Left lung (tissue), 10 donors: Measurements from ENCODE around the gene TC2N. TPM values are rescaled to one million over a fixed set of nuclear protein-coding genes. Genes with fewer than 3 reads are reported as not detected.
A peak's percentile ranks its signal among the peaks of the same experiment; 100 is the strongest.

ENCODE experiments used
- ATAC-seq: fragments of 200-7000 bp; cut with Tn5 transposase; one replicate; pipeline ENCODE4 v1.9.1; 2020; ENCODE audit warnings: moderate library complexity
- DNase-seq, 4 donors: peaks; one replicate each; pipeline ENCODE4 v3.0.0-alpha.2; 2013 to 2020
- H3K27ac ChIP-seq, 2 donors: fragments of 200-600 bp; sonication (generic) in 1 of 2; one replicate each; pipeline versions ENCODE4 v1.5.0 to v1.8.0; 2020 to 2021
- H3K27me3 ChIP-seq, 2 donors: fragments of 200-600 bp; sonication (generic) in 1 of 2; one replicate each; pipeline versions ENCODE4 v1.5.0 to v1.8.0; 2020 to 2021
- H3K36me3 ChIP-seq, 2 donors: fragments of 200-600 bp; sonication (generic) in 1 of 2; one replicate each; pipeline versions ENCODE4 v1.5.0 to v1.8.0; 2020 to 2021
- H3K4me1 ChIP-seq, 2 donors: fragments of 200-600 bp; one replicate each; pipeline ENCODE4 v1.8.0; 2021
- H3K4me3 ChIP-seq, 2 donors: fragments of 200-600 bp; sonication (generic) in 1 of 2; one replicate each; pipeline versions ENCODE4 v1.5.0 to v1.8.0; 2020 to 2021; ENCODE audit warnings: mild to moderate bottlenecking in 1 of 2
- H3K9me3 ChIP-seq, 2 donors: fragments of 200-600 bp; sonication (generic) in 1 of 2; one replicate each; pipeline versions ENCODE4 v1.5.0 to v1.8.0; 2020 to 2021
- intact Hi-C, 2 donors: fragments of 100-400 bp; cut with DNase I; formaldehyde crosslinking; loops; one replicate each; pipeline versions ENCODE4 v1.11.2 to v1.14.2; 2022
- polyA plus RNA-seq, 6 donors: library from polyadenylated mRNA; unstranded; fragments of 120-200 nt; gene quantifications; one replicate each; pipeline ENCODE4 v1.2.1, GENCODE V29; 2013; ENCODE audit not compliant: insufficient read length in 6 of 6
- total RNA-seq, 2 donors: library from RNA; stranded (reverse); fragmentation: NEBNext Ultra II Directional; extraction: Animal tissue kit (Norgen Biotek cat#: 25700); gene quantifications; one replicate each; pipeline ENCODE4 v1.2.1, GENCODE V29; 2021
- TF ChIP-seq, protein P1 (sequence below), 2 donors: fragments of 200-600 bp; sonication (generic) in 1 of 2; IDR thresholded peaks; one replicate each; pipeline versions ENCODE4 v1.5.0 to v1.8.0; 2021; ENCODE audit warnings: antibody characterized with exemption in 2 of 2
- donor health status: DM: no; HTN: yes; CAD: no.
- donor health status: DM: no; HTN: no; CAD: no.

Gene TC2N
- total and polyA plus RNA-seq, 8 donors, result 20.3 to 58.1 (median 29.7) TPM

DNA sequence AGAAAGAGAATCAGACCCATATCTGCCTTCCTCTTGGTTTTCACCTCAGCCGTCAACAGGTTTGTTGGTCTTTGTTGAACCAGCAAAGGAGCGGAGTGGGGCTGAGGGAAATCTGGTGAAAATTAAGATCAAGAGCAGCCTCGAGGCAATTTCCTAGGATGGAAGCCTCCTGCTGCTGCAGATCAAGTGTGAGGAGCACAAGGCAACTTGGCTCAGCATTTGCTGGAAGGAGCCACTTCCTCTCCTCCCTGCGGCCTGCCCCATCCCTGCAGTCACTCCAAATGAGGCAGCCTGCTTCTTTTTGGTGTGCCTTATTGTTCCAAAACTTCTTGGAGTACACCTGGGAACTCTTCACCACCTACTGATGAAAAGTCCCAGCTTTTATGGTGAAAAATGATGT lies 4.9 kb downstream of the TC2N start:
- no peak for ATAC-seq
- TF ChIP-seq, protein P1, sequence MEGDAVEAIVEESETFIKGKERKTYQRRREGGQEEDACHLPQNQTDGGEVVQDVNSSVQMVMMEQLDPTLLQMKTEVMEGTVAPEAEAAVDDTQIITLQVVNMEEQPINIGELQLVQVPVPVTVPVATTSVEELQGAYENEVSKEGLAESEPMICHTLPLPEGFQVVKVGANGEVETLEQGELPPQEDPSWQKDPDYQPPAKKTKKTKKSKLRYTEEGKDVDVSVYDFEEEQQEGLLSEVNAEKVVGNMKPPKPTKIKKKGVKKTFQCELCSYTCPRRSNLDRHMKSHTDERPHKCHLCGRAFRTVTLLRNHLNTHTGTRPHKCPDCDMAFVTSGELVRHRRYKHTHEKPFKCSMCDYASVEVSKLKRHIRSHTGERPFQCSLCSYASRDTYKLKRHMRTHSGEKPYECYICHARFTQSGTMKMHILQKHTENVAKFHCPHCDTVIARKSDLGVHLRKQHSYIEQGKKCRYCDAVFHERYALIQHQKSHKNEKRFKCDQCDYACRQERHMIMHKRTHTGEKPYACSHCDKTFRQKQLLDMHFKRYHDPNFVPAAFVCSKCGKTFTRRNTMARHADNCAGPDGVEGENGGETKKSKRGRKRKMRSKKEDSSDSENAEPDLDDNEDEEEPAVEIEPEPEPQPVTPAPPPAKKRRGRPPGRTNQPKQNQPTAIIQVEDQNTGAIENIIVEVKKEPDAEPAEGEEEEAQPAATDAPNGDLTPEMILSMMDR (IDR thresholded peaks at IDR 0.05), result no peak
- intact Hi-C loops, result no loop called here
- Histone ChIP-seq H3K4me3 (no peak overlapping the region), H3K36me3 (no peaks in the 10 kb centered on the region), H3K27me3 (no peaks in the 10 kb centered on the region), H3K27ac (no peak overlapping the region), H3K9me3 (no peaks in the 10 kb centered on the region), H3K4me1 (peaks cover 3 to 16% of the 10 kb centered on the region in 2 donors)
- no peak for DNase-seq

DNA sequence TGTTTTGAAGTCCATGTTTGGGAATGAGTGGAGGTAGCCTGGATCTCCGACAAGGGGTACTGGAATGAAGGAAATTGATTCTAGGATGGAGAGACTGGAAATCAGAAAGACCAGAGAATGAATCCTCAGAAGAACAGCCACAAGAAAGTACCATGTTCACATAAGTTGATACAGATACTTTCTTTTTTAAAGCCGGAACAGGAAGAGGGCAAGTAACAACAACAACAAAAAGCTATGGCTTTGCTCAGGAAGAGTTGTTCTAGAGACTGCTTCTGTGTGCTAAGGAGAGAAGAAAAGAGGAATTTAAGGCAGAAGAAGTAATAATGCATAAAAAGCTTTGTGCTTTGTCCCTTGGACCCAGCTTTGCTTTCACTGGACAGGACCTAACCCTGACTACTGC lies 6.2 kb downstream of the TC2N start:
- intact Hi-C loops, result no loop called here
- no peak overlapping the region for H3K4me3 ChIP-seq
- no peaks in the 10 kb centered on the region for H3K27me3 ChIP-seq
- H3K36me3 ChIP-seq, result no peaks in the 10 kb centered on the region
- ATAC-seq (no peak), DNase-seq (no peak)
- H3K9me3 ChIP-seq, result no peaks in the 10 kb centered on the region
- peaks cover 2 to 12% of the 10 kb centered on the region in 2 donors for H3K4me1 ChIP-seq
- TF ChIP-seq, protein P1 (IDR thresholded peaks at IDR 0.05), result no peak
- H3K27ac ChIP-seq, result no peak overlapping the region

DNA sequence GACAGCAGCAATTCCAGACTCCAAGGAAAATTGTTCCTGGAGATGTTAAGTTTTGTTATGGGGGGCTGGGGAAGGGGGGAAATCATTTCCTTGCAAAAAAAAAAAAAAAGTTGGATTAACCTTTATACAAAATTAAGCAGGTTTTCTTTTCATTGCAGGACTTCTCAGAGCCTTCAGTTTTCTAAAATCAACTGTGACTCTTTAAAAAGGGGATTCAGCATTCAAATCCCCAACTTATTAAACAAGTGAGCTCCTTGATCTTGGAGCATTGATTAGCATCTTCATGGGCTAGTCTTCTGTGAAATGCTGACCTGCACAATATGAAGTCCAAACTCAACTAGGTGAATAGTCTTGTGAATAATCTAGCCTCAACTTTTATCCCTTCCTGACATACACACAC lies 7.1 kb downstream of the TC2N start:
- Histone ChIP-seq H3K27ac (no peak overlapping the region), H3K36me3 (no peaks in the 10 kb centered on the region), H3K27me3 (no peaks in the 10 kb centered on the region), H3K4me3 (no peak overlapping the region), H3K4me1 (peaks cover 0 to 12% of the 10 kb centered on the region in 2 donors), H3K9me3 (no peaks in the 10 kb centered on the region)
- intact Hi-C loops, result no loop called here
- ATAC-seq (no peak), DNase-seq (no peak)
- TF ChIP-seq, protein P1 (IDR thresholded peaks at IDR 0.05), result no peak

DNA sequence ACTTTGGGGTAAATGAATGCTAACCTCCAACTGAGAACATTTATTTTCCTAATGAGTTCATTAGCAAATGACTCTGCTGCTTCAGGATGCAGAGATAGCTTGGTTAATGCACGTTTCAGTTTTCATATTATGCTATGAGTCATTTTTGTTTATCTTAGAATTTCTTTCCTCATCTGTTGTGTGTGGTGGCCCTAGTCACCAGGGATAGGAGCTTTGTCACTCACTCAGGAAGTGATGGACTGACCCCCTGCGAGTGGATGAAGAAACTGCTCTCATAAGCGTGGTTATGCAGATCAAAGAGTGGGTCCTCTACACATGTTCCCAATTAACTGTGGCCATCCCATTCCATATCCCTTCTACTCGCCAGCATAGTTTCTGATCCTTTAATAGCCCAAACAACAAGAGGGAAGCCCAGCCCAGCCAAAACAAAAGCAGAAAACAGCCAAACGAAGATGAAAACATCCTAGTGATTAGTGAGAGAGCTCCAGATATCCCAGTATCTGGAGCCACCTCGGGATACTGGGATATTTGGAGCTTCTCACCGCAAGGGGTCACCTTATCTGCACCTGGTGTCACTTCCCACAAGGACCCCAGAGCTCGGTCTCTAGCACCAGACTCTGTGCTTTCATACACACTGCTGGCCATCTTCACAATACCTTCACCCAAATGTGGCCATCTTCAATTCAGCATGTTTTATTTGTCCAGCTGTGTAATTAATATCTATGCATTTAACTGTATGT lies 8.6 kb downstream of the TC2N start:
- H3K27ac ChIP-seq, result no peak overlapping the region
- intact Hi-C loops, result no loop called here
- peaks cover 0 to 12% of the 10 kb centered on the region in 2 donors for H3K4me1 ChIP-seq
- no peaks in the 10 kb centered on the region for H3K9me3 ChIP-seq
- H3K4me3 ChIP-seq, result no peak overlapping the region
- DNase-seq (no peak), ATAC-seq (peak; percentile 71)
- no peaks in the 10 kb centered on the region for H3K36me3 ChIP-seq
- H3K27me3 ChIP-seq, result no peaks in the 10 kb centered on the region
- TF ChIP-seq, protein P1 (IDR thresholded peaks at IDR 0.05), result no peak

DNA sequence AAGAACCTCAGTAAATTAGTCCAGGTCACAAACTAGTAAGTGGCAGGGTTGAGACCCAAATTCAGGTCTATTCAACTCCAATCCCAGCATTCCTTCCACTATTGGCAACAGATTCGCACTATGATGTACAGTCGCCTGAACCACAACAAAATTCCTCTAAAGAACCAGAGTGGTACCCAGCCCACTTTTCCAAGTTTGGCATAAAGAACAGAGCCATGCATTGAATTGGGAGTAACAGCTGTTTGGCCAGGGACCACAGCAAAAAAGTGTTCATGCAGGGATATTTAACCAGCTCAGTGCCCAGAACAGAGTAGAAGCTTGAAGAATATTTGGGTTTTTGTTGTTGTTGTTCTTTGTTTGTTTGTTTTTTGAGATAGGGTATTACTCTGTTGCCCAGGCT lies 9.7 kb downstream of the TC2N start:
- Histone ChIP-seq H3K9me3 (no peaks in the 10 kb centered on the region), H3K36me3 (no peaks in the 10 kb centered on the region), H3K27me3 (no peaks in the 10 kb centered on the region), H3K4me1 (peaks cover 0 to 12% of the 10 kb centered on the region in 2 donors), H3K27ac (no peak overlapping the region), H3K4me3 (no peak overlapping the region)
- ATAC-seq (no peak), DNase-seq (no peak)
- intact Hi-C loops, result no loop called here
- TF ChIP-seq, protein P1 (IDR thresholded peaks at IDR 0.05), result no peak
